Pericardium fibroblast (primary cell): ENCODE measurements around the gene ZNF331. TPM values are rescaled to one million over a fixed set of nuclear protein-coding genes. Genes with fewer than 3 reads are reported as not detected.

Experiments
- total RNA-seq: library from RNA; depleted of rRNA; stranded (reverse); fragments of >200 nt; gene quantifications from 2 replicates; pipeline ENCODE4 v1.2.3, GENCODE V29; 2015

Gene ZNF331
- total RNA-seq, result 6.5 and 6.8 TPM in 2 replicates

DNA sequence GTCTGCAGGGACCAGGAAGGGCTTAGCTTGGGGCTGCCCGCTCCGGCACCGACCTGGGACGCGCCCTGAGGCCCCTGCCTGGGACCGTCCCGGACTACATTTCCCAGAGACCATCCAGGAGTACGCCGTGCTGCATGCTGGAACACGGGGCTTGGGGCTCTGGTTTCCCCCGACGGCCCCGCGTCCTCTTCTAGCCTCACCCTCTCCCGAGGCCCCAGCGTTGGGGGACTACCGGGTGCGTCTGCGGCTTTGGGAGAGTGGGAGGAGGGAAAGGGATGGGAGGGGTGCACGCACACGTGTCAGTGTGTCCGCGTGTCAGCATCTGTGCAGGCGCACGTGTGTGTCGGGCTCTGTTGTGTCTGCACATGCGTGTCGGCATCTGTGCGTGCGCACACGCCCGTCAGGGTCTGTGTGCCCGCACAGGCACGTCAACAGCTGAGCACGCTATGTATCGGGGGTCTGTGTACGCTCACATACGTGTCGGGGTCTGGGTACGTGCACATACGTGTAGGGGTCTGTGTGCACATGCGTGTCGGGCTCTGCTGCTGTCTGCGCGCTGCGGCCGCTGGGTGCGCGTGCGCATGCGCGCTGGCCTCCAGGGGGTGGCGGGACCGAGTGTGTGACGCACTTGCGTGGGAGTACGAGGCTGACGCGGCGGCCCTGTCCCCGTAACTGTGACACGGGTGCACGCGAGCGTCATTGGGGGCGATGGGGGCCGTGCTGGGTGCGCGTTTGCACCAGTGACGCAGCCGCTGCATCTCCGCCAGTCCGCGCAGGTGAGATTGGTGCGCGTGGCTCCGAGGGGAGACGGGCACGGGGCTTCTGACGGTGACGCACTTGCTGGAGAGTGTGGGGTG lies at the start of gene ZNF331:
TSS of gene ZNF331 (plus strand) at position 625 of the 857 bp plus-strand sequence. CDS start 31,232 bp downstream, outside the sequence.

Other genes starting within 250 kb of the ZNF331 start
- 2.1 and 4.9 TPM in 2 replicates for gene ZNF845, start 204.4 kb upstream of the ZNF331 start, total RNA-seq
- gene ZNF525, start 172.4 kb upstream of the ZNF331 start, total RNA-seq, result 2.3 and 3.5 TPM in 2 replicates
- gene ZNF765, start 143.0 kb upstream of the ZNF331 start, total RNA-seq, result 5.5 and 6.8 TPM in 2 replicates
- 4.0 and 8.2 TPM in 2 replicates for gene ZNF761, start 106.2 kb upstream of the ZNF331 start, total RNA-seq
- 1.4 and 1.8 TPM in 2 replicates for gene ZNF813, start 70.4 kb upstream of the ZNF331 start, total RNA-seq
- not detected in 2 replicates for gene DPRX, start 93.9 kb downstream of the ZNF331 start, total RNA-seq